GM19372 (cell line): ENCODE measurements around the gene EPYC.

ENCODE experiments used
- ATAC-seq: cut with Tn5 transposase; IDR thresholded peaks from one replicate; pipeline ENCODE4 v1.9.1; 2021; ENCODE audit warnings: mild to moderate bottlenecking, low read depth, moderate library complexity; ENCODE audit not compliant: unreplicated experiment

EPYC gene

DNA sequence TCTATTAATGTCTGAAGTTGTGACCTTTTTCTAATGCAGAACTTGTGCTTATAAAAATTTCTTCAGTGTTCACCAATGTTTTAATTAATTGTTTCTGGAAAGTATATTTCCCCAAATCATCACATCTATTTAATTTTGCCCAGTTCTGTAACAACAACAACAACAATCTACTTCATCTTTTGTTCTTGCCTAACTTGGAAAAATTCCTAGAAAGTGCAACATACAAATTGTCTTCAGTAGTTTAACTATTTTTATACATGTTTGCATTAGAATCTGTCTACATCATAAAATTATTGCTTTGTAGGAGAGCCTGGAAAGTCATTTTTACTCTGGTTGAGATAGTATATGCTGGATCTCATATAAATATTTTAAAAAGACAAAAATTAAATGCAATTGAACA, 88.3 kb downstream of the EPYC start:
- no peak for ATAC-seq

DNA sequence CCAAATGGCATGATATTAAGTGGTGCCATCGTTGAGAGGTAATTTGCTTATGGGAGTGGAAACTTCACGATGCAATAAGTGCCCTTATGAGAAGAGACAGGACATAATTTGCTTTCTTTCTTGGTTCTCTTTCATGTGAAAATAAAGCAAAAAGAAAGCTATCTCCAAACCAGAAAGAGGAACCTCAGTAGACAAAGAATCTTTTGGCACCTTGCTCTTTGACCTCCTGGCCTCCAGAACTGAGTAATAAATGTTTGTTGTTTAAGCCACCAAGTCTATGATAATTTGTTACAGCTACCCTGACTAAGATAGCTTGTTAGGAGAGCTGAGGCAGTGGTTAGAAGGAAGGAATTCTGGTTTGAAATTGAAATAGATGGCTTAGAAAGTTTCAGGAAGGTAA, 89.4 kb downstream of the EPYC start:
- no peak for ATAC-seq
